HepG2 (cell line): ENCODE results near the gene SOBP.

ENCODE experiments used
- ZNF12 ChIP-seq: sonication (generic); formaldehyde crosslinking; IDR thresholded peaks from 2 replicates; pipeline ENCODE4 v1.5.0; 2020; ENCODE audit warnings: missing genetic modification reagents
- ZNF292 ChIP-seq: sonication (generic); formaldehyde crosslinking; IDR thresholded peaks from 2 replicates; pipeline ENCODE4 v1.8.1; 2022; ENCODE audit warnings: mild to moderate bottlenecking, low read depth, missing genetic modification reagents, borderline replicate concordance
- TF ChIP-seq, protein P1 (sequence below): sonication (generic); formaldehyde crosslinking; IDR thresholded peaks from 2 replicates; pipeline ENCODE4 v1.8.0; 2022; ENCODE audit warnings: missing genetic modification reagents, low read depth, mild to moderate bottlenecking, borderline replicate concordance

- no peak for TF ChIP-seq ZNF292
- TF ChIP-seq, protein P1, sequence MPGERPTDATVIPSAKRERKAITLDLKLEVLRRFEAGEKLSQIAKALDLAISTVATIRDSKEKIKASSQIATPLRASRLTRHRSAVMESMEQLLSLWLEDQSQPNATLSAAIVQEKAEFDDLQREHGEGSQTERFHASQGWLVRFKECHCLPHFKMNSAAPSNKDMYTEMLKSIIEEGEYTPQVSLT (CRISPR knock-in tag) = no peak
- TF ChIP-seq ZNF12 (CRISPR knock-in tag) = no peak
These were observed 189.5 kb downstream of the SOBP start for GRCh38 chr6:107679457-107679856.
